ENCODE data around the gene PELO. TPM values are rescaled to one million over a fixed set of nuclear protein-coding genes. Genes with fewer than 3 reads are reported as not detected.

Gene PELO
- total RNA-seq, 1 experiment from 2014 or later = 18.7 TPM

GRCh38 chr5:52769061-52769460 lies 18.7 kb upstream of the PELO start (continued):
- TF ChIP-seq ZNF532 (CRISPR knock-in tag; IDR thresholded peaks at IDR 0.05; ENCODE audit: borderline replicate concordance) = no peak

GRCh38 chr5:52770287-52770939 lies 17.3 kb upstream of the PELO start:
- no peaks in the 10 kb centered on the region for H3K27me3 Mint-ChIP-seq (ENCODE audit: low read depth)
- DNase-seq (ENCODE audit: low spot score) (no peak), ATAC-seq (no peak)
- POLR2A ChIA-PET = no interaction called here
- CTCF ChIA-PET = no interaction called here
- peaks cover 10% of the 10 kb centered on the region for H3K4me1 Mint-ChIP-seq
- H3K27ac Mint-ChIP-seq = no peak overlapping the region
- no peaks in the 10 kb centered on the region for H3K36me3 Mint-ChIP-seq
- H3K9me3 Mint-ChIP-seq = no peaks in the 10 kb centered on the region; the same call in 1 of the 2 replicates
- no peak for TF ChIP-seq CREM (CRISPR knock-in tag; IDR thresholded peaks at IDR 0.05)
- TF ChIP-seq JUN (CRISPR knock-in tag; IDR thresholded peaks at IDR 0.05) = no peak
- no peak for TF ChIP-seq ZBTB21 (CRISPR knock-in tag; IDR thresholded peaks at IDR 0.05; ENCODE audit: borderline replicate concordance)
- TF ChIP-seq NR2C2 (CRISPR knock-in tag; IDR thresholded peaks at IDR 0.05) = no peak
- no peak for TF ChIP-seq ARID4B (CRISPR knock-in tag; IDR thresholded peaks at IDR 0.05; ENCODE audit: borderline replicate concordance)
- H3K4me3 Mint-ChIP-seq = no peak overlapping the region

- ATAC-seq (no peak), DNase-seq (ENCODE audit: low spot score) (no peak)
- ChIA-PET CTCF (no interaction called here), POLR2A (no interaction called here)
- Mint-ChIP-seq H3K27ac (no peak overlapping the region), H3K36me3 (no peaks in the 10 kb centered on the region), H3K9me3 (no peaks in the 10 kb centered on the region; the same call in 1 of the 2 replicates), H3K4me3 (no peak overlapping the region), H3K27me3 (ENCODE audit: low read depth) (no peaks in the 10 kb centered on the region), H3K4me1 (peaks cover 18% of the 10 kb centered on the region)
- TF ChIP-seq ZBTB21 (CRISPR knock-in tag; IDR thresholded peaks at IDR 0.05; ENCODE audit: borderline replicate concordance) = no peak
Measured at GRCh38 chr5:52771343-52772039, 16.2 kb upstream of the PELO start.

- Mint-ChIP-seq H3K4me1 (peaks cover 18% of the 10 kb centered on the region), H3K27ac (no peak overlapping the region), H3K4me3 (no peak overlapping the region), H3K36me3 (no peaks in the 10 kb centered on the region), H3K27me3 (ENCODE audit: low read depth) (no peaks in the 10 kb centered on the region), H3K9me3 (no peaks in the 10 kb centered on the region; the same call in 1 of the 2 replicates)
- POLR2A ChIA-PET = no interaction called here
- ATAC-seq = no peak
- no peak for DNase-seq (ENCODE audit: low spot score)
- CTCF ChIA-PET = no interaction called here
- TF ChIP-seq ARID4B (CRISPR knock-in tag; IDR thresholded peaks at IDR 0.05; ENCODE audit: borderline replicate concordance) (no peak), ELF4 (CRISPR knock-in tag; IDR thresholded peaks at IDR 0.05; ENCODE audit: low read depth) (no peak), AFF4 (CRISPR knock-in tag; IDR thresholded peaks at IDR 0.05; ENCODE audit: borderline replicate concordance) (no peak), NFE2L1 (CRISPR knock-in tag; IDR thresholded peaks at IDR 0.05) (no peak), SMAD3 (CRISPR knock-in tag; IDR thresholded peaks at IDR 0.05; ENCODE audit: borderline replicate concordance) (no peak)
Measured at GRCh38 chr5:52772668-52773067, 15.0 kb upstream of the PELO start.
